HEK293T (cell line): Measurements from ENCODE around the gene RTKN.

Experiments
- BHLHE40 ChIP-seq: fragments of 450-650 bp; IDR thresholded peaks from 2 replicates; pipeline ENCODE4 v1.6.1; 2016; ENCODE audit warnings: mild to moderate bottlenecking, moderate library complexity, borderline replicate concordance
- CTBP1 ChIP-seq: fragments of 450-650 bp; IDR thresholded peaks from 2 replicates; pipeline ENCODE4 v1.6.1; 2016; ENCODE audit warnings: borderline replicate concordance
- ELF4 ChIP-seq: fragments of 450-650 bp; IDR thresholded peaks from 2 replicates; pipeline ENCODE4 v1.6.1; 2017; ENCODE audit warnings: antibody characterized with exemption
- FOXA1 ChIP-seq: fragments of 450-650 bp; IDR thresholded peaks from 2 replicates; pipeline ENCODE4 v1.6.1; 2016; ENCODE audit warnings: mild to moderate bottlenecking
- FOXK2 ChIP-seq: fragments of 450-650 bp; IDR thresholded peaks from 2 replicates; pipeline ENCODE4 v1.6.1; 2016; ENCODE audit warnings: mild to moderate bottlenecking
- FOXM1 ChIP-seq: fragments of 450-650 bp; IDR thresholded peaks from 2 replicates; pipeline ENCODE4 v1.6.1; 2017; ENCODE audit warnings: mild to moderate bottlenecking, borderline replicate concordance
- LEF1 ChIP-seq: fragments of 450-650 bp; IDR thresholded peaks from 2 replicates; pipeline ENCODE4 v1.6.1; 2017; ENCODE audit warnings: mild to moderate bottlenecking, borderline replicate concordance
- SP1 ChIP-seq: fragments of 450-650 bp; IDR thresholded peaks from 2 replicates; pipeline ENCODE4 v1.6.1; 2017
- SUZ12 ChIP-seq: fragments of 450-650 bp; IDR thresholded peaks from 2 replicates; pipeline ENCODE4 v1.6.1; 2016; ENCODE audit warnings: mild to moderate bottlenecking
- TARDBP ChIP-seq: fragments of 450-650 bp; IDR thresholded peaks from 2 replicates; pipeline ENCODE4 v1.6.1; 2016
- ZNF384 ChIP-seq: fragments of 450-650 bp; IDR thresholded peaks from 2 replicates; pipeline ENCODE4 v1.6.1; 2016

DNA sequence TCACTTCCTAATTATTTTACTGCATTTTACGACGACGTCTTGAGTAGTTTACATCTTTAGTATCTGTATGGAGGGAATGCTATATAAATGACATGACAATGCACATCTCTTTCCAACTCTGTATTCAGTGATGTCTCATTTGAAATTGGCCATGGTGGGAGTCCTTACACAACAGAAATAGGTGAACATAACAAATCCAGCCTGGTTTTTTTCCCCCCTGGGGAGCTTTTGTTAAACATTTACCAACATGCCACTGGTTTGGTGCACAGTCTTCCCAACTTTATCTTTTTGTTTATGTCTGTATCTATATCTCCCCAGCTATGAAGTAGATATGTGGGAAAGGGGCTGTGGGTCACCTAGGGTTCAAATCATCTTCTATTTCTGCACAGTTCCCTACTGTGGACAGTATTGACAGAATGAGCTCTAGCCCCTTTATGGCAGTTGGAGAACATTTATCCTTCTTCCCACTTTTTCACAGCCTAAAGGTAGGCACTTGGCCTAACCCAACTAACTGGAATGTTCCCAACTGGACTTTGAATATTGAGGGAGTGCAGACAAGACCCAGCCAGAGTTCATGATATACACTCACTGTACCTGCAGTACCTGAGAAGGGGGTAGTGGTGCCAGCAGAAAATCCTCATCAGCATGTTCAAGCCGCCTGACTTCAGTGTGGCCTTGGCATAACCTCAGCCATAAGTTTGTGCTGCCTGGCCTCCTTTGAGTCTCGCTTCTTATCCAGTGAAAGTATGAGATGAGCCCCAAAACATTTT, 5.7 kb upstream of the RTKN start:
- TF ChIP-seq SUZ12 (no peak), FOXM1 (no peak), FOXK2 (no peak), TARDBP (no peak), BHLHE40 (no peak), SP1 (no peak), FOXA1 (no peak), CTBP1 (no peak), ELF4 (no peak), LEF1 (no peak), ZNF384 (no peak)
